GM18519 (cell line): ENCODE data around the gene TCF21.
"Not testable (repeated sequence)": the region's sequence is repeated elsewhere in the genome, so short reads cannot be mapped to it uniquely, and the experiment has no call there.

Experiments
- ATAC-seq: cut with Tn5 transposase; IDR thresholded peaks from one replicate; pipeline ENCODE4 v1.9.1; 2021; ENCODE audit warnings: mild to moderate bottlenecking, moderate library complexity; ENCODE audit not compliant: unreplicated experiment, low FRiP score

Gene TCF21

DNA sequence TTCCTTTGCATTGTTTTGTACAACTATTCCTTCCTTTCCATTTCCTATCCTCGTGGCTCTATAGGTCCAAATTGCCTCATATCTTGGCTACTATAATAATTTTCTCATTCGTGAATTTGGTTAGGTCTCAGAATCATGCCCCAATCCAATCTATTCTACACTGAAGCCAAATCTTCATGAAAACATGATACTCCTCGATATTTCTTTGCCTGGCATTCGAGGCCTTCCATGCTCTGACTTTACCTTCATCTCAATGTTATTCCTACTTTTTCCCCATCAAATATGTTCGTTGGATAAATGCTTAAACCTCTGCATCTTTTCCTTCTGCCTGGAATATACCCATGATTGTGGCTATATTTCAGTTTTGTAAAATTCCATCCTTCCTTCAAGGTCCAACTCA lies 30.4 kb downstream of the TCF21 start:
- ATAC-seq: no peak

DNA sequence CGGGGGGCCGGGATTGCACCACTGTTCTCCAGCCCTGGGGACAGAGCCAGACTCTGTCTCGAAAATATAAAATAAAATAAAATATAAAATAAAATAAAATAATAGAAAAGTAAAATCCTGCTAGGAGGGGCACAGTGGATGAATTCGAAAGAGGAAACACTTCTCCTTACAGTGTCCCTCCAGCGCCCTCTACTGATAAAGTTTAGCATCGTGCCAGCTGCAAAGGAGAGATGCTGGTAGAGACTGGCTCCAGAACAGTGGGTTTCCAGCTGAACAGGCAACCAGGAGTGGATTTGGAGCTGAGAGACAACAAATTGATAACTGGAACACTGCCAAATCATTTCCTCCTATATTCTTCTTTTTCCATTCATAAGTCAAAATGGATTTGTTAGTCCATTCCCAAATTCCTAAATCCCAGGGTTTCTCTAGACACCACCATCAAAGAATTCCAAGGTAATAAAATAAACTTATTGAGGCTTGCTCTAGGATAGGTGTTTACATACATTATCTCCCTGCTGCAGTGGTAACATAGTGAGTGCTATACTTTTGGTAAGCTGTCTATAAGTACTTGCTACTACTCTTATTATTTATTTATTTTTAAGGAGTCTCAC lies 32.4 kb downstream of the TCF21 start:
- ATAC-seq: no peak

DNA sequence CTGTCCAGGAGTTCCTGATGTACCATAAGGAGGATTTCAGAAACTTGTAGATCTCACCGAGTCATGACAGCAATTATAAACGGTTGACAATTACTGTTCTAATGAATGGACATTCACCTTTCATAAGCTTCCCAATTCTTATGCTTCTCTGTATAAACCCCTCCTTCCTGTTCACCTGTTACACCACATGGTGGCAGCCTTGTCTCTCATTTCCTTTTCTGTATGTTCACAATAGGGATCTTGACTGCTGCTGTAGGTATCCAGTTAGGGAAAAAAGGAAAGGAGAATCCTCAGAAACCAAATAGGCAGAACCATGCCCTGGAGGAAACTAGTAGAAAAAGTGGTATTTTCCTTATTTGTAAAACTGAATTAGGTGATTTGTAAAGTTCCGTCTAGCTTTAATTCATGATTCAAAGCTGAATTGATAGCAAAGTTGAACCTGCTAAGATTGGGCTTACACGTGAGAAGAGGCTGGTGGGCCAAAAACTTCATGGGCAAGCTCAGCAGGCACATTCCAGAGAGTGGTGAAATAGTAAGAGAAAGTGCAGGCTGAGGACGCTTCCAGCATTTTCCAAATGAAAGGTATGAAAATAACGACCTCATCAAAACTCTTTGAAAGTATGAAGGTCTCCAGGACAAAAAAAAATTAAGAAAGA lies 35.2 kb downstream of the TCF21 start:
- no peak for ATAC-seq

DNA sequence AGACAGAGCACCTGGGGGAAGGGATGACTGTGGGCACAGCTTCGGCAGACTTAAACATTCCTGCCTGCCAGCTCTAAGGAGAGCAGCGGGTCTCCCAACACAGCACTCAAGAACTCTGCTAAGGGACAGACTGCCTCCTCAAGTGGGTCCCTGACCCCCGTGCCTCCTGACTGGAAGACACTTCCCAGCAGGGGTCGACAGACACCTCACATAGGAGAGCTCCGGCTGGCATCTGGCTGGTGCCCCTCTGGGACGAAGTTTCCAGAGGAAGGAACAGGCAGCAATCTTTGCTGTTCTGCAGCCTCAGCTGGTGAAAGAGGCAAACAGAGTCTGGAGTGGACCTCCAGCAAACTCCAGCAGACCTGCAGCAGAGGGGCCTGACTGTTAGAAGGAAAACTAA lies 42.3 kb downstream of the TCF21 start:
- ATAC-seq: not testable (repeated sequence)

DNA sequence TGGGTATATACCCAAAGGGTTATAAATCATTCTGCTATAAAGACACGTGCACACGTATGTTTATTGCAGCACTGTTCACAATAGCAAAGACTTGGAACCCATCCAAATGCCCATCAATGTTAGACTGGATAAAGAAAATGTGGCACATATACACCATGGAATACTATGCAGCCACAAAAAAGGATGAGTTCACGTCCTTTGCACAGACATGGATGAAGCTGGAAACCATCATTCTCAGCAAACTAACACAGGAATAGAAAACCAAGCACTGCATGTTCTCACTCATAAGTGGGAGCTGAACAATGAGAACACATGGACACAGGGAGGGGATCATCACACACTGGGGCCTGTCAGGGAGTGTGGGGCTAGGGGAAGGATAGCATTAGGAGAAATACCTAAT lies 47.4 kb downstream of the TCF21 start:
- ATAC-seq: not testable (repeated sequence)

DNA sequence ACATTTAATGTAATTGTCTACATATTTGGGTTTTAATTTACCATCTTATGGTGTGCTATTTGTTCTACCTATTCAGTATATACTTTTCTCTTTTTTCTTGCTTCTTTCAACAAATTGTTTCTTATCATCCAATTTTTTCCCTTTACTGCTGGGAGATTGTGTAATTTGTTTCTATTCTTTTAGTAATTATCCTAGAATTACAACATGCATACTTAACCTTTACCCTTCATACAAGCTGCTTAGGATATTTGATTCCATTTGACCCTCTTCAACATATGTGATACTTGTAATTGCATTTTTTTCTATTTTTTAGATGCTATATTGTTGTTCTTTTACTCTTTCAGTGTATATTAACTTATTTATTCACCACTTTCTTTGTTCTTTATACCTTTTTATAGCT lies 49.0 kb downstream of the TCF21 start:
- ATAC-seq: no peak

DNA sequence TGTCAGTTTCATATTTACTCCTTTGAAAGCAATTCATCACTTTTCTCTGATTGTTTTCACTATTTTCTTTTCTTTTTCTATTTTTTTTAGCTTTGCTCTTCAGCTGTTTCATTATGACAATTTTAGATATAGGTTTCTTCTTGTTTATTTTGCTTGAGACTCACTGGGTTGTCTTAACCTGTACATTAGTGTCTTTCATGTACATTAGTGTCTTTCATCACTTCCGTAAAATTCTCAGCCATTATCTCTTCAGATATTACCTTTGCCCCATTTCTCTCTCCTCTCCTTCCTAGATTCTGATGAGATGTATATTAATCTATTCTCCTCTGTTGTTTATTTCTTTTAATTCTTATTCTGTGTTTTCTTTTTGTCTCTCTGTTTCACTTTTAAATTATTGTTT lies 49.6 kb downstream of the TCF21 start:
- no peak for ATAC-seq

DNA sequence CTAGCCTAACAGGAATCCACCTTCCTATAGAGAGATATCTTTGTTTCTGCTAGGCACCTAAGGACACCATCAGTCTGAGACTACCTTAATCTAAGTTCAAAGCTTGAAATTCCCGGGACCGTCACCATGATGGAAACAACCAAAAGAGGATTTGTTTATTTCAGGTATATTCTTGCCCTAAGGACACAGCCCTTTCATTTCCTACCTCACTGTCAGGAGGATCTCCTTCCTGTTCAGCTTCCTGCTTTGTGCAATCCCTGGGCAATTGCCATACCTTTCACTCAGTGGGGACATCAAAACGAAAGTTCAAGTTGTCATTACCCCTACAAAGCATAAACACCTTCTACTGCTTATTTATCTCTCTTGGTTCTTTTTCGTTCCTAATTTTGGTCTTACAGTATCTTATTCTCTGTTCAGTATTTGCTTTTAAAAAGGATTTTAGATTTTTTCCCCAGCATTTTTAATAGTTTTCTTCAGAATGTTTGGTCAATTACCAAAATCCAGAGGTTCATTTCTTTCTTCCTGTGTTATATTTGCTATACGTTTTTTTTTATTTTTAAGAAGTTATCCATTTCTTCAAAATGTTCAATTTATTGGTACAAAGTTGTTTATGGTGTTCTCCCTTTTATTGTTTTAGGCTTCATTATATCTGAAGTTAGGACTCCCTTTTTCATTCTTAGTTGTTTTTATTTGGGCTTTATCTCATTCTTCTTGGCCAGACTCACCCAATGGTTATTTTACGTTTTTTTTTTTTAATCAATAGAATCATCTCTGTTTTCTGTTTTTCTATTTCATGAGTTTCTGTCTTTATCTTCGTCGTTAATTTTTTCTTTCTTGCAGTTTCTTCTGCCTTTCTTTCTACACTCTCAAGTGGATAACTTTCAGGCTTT lies 51.1 kb downstream of the TCF21 start:
- no peak for ATAC-seq
